Right hindlimb (tissue), 1 donor: ENCODE data around the gene DOCK11.

Experiments
- DNase-seq: peaks from one replicate; pipeline ENCODE4 v3.0.0-alpha.2; 2018

DOCK11 gene

GRCh38 chrX:118534716-118535493 lies 39.3 kb downstream of the DOCK11 start:
- no peak for DNase-seq

DNA sequence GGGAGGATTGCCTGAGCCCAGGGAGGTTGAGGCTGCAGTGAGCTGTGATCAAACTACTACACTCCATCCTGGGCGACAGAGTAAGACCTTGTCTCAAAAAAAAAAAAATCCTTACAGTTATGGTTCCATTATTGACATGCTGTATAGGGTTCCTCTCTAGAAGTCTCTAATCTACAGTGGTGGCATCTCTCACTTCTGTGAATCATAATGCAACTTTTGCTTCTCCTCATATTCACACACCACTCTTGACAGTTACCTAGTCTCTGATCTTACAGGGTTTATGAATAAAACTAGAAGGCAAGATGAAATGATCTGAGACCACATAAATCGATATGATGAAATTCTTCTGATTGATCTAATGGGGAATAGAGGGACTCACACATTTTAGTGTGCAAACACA lies 40.6 kb downstream of the DOCK11 start:
- DNase-seq = no peak

GRCh38 chrX:118536687-118537461 lies 41.3 kb downstream of the DOCK11 start:
- DNase-seq = no peak

- DNase-seq = no peak
Measured at GRCh38 chrX:118538386-118538785, 42.8 kb downstream of the DOCK11 start.

GRCh38 chrX:118540342-118540741 lies 44.7 kb downstream of the DOCK11 start:
- no peak for DNase-seq

- no peak for DNase-seq
Measured at GRCh38 chrX:118541482-118541881, 45.9 kb downstream of the DOCK11 start.

DNA sequence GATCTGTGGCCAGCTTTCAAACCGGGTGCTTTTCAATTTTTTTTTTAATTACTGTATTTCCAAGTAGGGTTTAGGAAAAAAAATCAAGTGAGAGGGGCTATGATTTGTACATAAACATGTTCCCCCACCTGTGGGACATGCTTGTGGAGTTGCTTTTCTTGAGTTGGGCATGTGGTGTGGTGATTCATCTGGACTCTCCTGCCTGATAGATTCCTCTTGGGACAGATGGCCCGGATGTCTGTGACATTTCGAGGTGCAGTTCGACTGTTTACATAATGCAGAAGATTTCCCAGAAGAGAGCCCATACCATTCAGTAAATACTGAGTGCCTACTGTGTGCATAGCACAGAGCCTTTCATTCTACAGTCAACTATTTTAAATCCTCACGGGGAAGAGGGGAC lies 49.9 kb downstream of the DOCK11 start:
- DNase-seq = no peak

DNA sequence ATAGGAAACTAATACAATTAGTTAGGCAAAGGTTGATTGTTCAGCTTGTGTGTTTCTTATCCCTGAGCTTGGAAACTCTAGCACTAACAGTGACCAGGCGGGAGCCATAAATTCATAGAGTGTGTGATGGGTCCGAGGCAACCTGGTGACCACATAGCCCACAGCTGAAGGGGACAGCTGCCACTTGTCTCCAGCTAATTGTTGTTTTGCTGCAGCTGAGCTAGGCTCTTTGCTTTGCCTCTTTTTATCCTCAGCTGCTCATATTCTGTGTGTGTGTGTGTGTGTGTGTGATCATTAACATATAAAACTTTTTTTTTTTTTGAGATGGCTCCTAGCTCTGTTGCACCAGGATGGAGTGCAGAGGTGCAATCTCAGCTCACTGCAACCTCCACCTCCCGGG lies 53.2 kb downstream of the DOCK11 start:
- no peak for DNase-seq

- no peak for DNase-seq
Measured at GRCh38 chrX:118550792-118551191, 55.2 kb downstream of the DOCK11 start.

DNA sequence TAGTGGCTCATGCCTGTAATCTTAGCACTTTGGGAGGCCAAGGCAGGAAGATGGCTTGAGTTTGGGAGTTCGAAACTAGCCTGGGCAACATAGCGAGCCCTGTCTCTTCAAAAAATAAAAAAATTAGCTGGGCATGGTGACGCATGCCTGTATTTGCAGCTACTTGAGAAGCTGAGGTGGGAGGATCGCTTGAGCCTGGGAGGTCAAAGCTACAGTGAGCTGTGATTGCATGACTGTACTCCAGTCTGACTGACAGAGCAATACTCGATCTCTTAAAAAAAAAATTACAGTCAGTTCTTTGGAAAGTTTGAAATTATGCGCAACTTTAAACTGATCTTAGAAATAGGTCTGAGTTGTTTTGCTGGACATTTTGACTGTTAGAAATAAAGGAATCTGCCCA lies 55.8 kb downstream of the DOCK11 start:
- no peak for DNase-seq

DNA sequence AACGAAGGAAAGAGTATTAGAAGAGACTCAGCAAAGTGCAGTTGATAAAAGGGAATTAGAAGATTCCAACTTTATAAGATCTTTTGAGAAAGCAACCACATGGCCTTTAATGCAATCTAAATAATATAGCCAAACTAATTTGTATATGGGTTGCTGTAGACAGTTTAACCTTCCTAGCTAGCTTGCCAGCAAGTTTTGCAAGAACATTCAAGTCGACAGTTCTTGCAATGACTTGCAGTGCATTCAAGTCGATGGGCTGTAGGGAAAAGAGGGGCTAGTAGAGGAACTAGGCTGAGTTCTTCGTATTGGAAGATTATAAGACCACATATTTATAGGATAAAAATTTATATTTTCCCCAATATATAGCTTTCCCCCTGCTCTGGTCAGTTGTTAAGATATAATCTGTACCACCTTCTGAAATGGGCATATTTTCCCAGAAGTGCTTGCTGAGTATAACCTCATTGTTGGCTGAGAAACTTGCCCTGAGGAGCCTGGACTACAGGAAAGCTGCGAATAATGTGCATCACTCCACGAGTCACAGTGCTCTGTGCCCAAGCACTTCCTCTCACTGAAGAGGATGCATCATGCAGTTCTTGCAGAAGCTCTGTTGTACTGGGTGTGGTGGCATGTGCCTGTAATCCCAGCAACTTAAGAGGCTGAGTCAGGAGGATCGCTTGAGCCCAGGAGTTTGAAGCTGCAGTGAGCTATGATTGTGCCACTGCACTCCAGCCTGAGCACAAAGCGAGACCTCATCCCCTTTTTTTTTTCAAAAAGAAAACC lies 56.7 kb downstream of the DOCK11 start:
- no peak for DNase-seq

GRCh38 chrX:118553042-118553710 lies 57.6 kb downstream of the DOCK11 start:
- DNase-seq = no peak

DNA sequence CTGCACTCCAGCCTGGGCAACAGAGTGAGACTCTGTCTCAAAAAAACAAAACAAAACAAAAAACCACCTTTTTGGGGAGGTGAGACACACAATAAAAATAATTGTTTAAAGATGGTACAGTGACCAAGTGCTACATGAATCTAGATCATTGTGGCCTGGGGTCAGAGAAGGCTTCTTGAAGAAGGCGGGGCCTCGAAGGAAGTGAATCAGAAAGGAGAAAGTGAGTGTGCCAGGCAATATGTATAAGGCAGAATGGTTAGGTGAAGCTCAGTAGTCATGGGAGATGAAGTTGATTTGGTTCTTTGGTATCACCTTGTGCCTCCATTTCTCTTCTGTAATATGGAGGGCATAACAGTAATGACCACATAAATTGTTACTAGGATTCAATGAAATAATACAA lies 58.9 kb downstream of the DOCK11 start:
- DNase-seq = no peak

GRCh38 chrX:118558926-118559325 lies 63.3 kb downstream of the DOCK11 start:
- DNase-seq = no peak

DNA sequence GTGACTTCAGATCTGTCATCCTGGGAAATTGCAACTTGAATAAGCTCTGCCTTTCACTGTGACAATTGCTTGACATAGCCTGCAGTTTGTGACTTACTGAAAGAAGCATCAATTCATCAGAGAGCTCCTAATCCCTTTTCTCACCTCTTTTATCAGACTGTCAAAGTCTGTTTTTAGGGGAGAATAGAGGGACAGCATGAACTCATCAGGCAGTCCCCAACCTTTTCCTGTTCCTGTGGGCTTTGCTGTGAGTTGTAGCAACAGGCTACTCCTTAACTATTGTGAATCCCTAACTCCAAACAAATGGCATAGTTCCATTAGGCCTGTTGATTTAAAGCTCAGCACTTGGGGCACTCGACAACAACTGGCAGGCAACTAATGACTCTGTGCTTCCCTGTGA lies 64.9 kb downstream of the DOCK11 start:
- DNase-seq = no peak

DNA sequence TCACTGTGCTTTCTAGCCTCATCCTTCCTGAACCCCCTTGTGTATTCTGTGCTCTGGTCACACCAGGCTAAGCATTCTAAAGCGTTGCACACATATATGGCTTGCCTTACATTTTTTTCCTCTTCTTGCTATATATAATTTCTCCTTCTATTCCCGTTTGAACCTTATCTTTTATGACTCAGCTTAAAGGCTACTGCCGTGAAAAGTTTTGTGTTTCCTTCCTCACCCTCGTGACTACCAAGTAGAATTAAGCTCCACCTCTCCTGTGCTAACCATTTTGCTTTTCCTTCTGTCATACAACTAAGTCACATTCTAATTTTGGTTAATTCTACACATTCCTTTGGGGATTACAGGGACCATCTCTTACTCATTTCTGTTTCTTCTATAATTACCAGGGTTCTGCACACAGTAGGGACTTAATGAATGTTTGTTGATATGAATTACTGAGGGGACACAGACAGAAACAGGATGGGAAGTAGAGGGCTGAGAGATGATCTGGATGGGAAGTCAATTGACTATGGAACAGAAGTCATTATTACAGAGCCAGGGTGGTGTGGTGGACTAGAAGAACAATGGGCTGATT lies 67.1 kb downstream of the DOCK11 start:
- no peak for DNase-seq

DNA sequence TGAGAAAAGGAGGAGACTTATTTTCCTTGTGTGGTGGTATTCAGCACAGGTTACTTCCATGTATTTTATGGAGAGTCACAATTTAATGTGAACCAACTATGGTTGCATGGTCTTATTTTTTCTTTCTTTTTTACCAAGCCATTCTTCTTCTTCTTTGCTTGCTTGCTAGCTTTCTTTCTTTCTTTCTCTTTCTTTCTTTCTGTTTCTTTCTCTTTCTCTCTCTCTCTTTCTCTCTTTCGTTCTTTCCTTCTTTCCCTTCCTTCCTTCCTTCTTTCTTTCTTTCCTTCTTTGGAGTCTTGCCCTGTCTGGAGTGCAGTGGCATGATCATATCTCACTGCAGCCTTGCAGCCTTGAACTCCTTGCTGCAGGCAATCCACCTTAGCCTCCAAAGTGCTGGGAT lies 68.9 kb downstream of the DOCK11 start:
- no peak for DNase-seq

- no peak for DNase-seq
Measured at GRCh38 chrX:118565853-118566252, 70.2 kb downstream of the DOCK11 start.

DNA sequence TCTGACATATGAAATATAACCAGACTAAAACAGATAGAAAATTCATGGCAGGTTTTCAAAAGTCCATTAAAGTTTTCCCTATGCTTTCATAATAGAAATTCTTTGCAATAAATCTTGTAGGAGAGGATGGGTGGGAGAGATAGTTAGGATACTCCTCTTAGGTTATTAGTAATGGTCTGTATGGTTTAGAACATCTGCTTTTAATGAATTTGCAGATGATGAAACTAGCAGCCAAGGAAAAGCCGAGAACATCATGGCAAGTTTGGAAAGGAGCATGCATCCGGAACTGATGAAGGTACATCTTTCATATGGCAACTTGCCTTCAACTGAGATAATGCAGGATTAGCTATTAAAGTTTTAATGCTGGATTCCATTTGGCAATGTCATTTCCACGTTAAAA lies 70.7 kb downstream of the DOCK11 start:
- DNase-seq = no peak

GRCh38 chrX:118569676-118570075 lies 74.1 kb downstream of the DOCK11 start:
- no peak for DNase-seq

GRCh38 chrX:118570209-118570608 lies 74.6 kb downstream of the DOCK11 start:
- no peak for DNase-seq

GRCh38 chrX:118571836-118572235 lies 76.2 kb downstream of the DOCK11 start:
- no peak for DNase-seq

- DNase-seq = no peak
Measured at GRCh38 chrX:118574666-118575065, 79.1 kb downstream of the DOCK11 start.
